NCI-H2029 (cell line): Measurements from ENCODE around the gene NUDT3.
"Not testable (repeated sequence)": the region's sequence is repeated elsewhere in the genome, so short reads cannot be mapped to it uniquely, and the experiment has no call there.

ENCODE experiments used
- DNase-seq: peaks from one replicate; lab custom pipeline; 2025; lab: John Stamatoyannopoulos, UW

NUDT3 gene

GRCh38 chr6:34392497-34393190, at the start of gene NUDT3:
Gene NUDT3, minus strand, starts transcription at chr6:34392669. Its CDS starts 307 bp downstream, at chr6:34392362.
- peak; percentile 88 for DNase-seq

GRCh38 chr6:34441526-34441925, 49.1 kb upstream of the NUDT3 start:
- no peak for DNase-seq

- no peak for DNase-seq
These were observed 47.0 kb upstream of the NUDT3 start for GRCh38 chr6:34439442-34439841.

GRCh38 chr6:34438705-34439104, 46.2 kb upstream of the NUDT3 start:
- no peak for DNase-seq

- no peak for DNase-seq
These were observed 45.1 kb upstream of the NUDT3 start for GRCh38 chr6:34437644-34437970.

GRCh38 chr6:34436803-34437643, 44.6 kb upstream of the NUDT3 start:
- no peak for DNase-seq

- no peak for DNase-seq
These were observed 43.4 kb upstream of the NUDT3 start for GRCh38 chr6:34435916-34436315.

GRCh38 chr6:34425498-34426410, 33.3 kb upstream of the NUDT3 start, which contains the start of gene RPS10:
Gene RPS10, minus strand, starts transcription at chr6:34426069. Its CDS starts 848 bp downstream, at chr6:34425221.
- peak; percentile 92 for DNase-seq

GRCh38 chr6:34425132-34425497, 32.6 kb upstream of the NUDT3 start:
- no peak for DNase-seq

GRCh38 chr6:34424200-34425131, 32.0 kb upstream of the NUDT3 start:
- DNase-seq, result no peak

- no peak for DNase-seq
These were observed 30.8 kb upstream of the NUDT3 start for GRCh38 chr6:34423254-34423653.

GRCh38 chr6:34418367-34418766, 25.9 kb upstream of the NUDT3 start:
- DNase-seq, result no peak

GRCh38 chr6:34416877-34417371, 24.5 kb upstream of the NUDT3 start:
- DNase-seq, result no peak

GRCh38 chr6:34414999-34415858, 22.8 kb upstream of the NUDT3 start:
- peak; percentile 38 for DNase-seq

- DNase-seq, result no peak
These were observed 20.3 kb upstream of the NUDT3 start for GRCh38 chr6:34412643-34413214.

- no peak for DNase-seq
These were observed 19.5 kb upstream of the NUDT3 start for GRCh38 chr6:34412016-34412415.

- not testable (repeated sequence) for DNase-seq
These were observed 15.4 kb upstream of the NUDT3 start for GRCh38 chr6:34407915-34408314.

GRCh38 chr6:34396518-34396917, 4.0 kb upstream of the NUDT3 start:
- no peak for DNase-seq

- no peak for DNase-seq
These were observed 1.5 kb upstream of the NUDT3 start for GRCh38 chr6:34393966-34394305.
